HepG2 (cell line): ENCODE data around the gene RASSF4. TPM values are rescaled to one million over a fixed set of nuclear protein-coding genes. Genes with fewer than 3 reads are reported as not detected.

ENCODE experiments used
- CEBPG ChIP-seq: IDR thresholded peaks from 2 replicates; pipeline ENCODE4 v1.6.1; 2016
- DMAP1 ChIP-seq: IDR thresholded peaks from 2 replicates; pipeline ENCODE4 v1.6.1; 2016
- DNMT3B ChIP-seq: conservative IDR thresholded peaks from 2 replicates; pipeline ENCODE4 v1.6.1; 2016; ENCODE audit warnings: missing biosample characterization, control low read depth
- GATAD2A ChIP-seq: IDR thresholded peaks from 2 replicates; pipeline ENCODE4 v1.6.1; 2016
- HCFC1 ChIP-seq: fragments of 150-350 bp; IDR thresholded peaks from 2 replicates; pipeline ENCODE4 v1.6.1; 2014; ENCODE audit warnings: low read depth, low read length
- HOXD1 ChIP-seq: sonication (generic); formaldehyde crosslinking; IDR thresholded peaks from 2 replicates; pipeline ENCODE4 v1.5.0; 2020; ENCODE audit warnings: missing genetic modification reagents
- KAT8 ChIP-seq: IDR thresholded peaks from 2 replicates; pipeline ENCODE4 v1.6.1; 2016; ENCODE audit warnings: missing genetic modification reagents, missing compliant biosample characterization
- KDM5A ChIP-seq: fragments of 200-600 bp; sonication (generic); IDR thresholded peaks from 2 replicates; pipeline ENCODE4 v1.7.0; 2018; ENCODE audit warnings: antibody characterized with exemption, mild to moderate bottlenecking, low read length, borderline replicate concordance
- MTA1 ChIP-seq: sonication (generic); formaldehyde crosslinking; IDR thresholded peaks from 2 replicates; pipeline ENCODE4 v1.4.0; 2020; ENCODE audit warnings: missing genetic modification reagents, mild to moderate bottlenecking, borderline replicate concordance
- PRMT3 ChIP-seq: sonication (generic); formaldehyde crosslinking; IDR thresholded peaks from 2 replicates; pipeline ENCODE4 v1.8.1; 2022; ENCODE audit warnings: low read depth, mild to moderate bottlenecking, moderate library complexity, missing genetic modification reagents, borderline replicate concordance
- RXRB ChIP-seq: IDR thresholded peaks from 2 replicates; pipeline ENCODE4 v1.6.1; 2016; ENCODE audit warnings: borderline replicate concordance, missing genetic modification reagents, missing compliant biosample characterization
- TEAD2 ChIP-seq: sonication (generic); formaldehyde crosslinking; IDR thresholded peaks from 2 replicates; pipeline ENCODE4 v1.9.0; 2021; ENCODE audit warnings: missing genetic modification reagents
- ZEB1 ChIP-seq: IDR thresholded peaks from 2 replicates; pipeline ENCODE4 v1.6.1; 2012; ENCODE audit warnings: mild to moderate bottlenecking, low read depth, inconsistent platforms; ENCODE audit not compliant: insufficient replicate concordance
- ZNF33A ChIP-seq: sonication (generic); formaldehyde crosslinking; IDR thresholded peaks from 2 replicates; pipeline ENCODE4 v1.5.1; 2020; ENCODE audit warnings: missing genetic modification reagents, mild to moderate bottlenecking, moderate library complexity, borderline replicate concordance
- ZNF556 ChIP-seq: sonication (generic); formaldehyde crosslinking; IDR thresholded peaks from 2 replicates; pipeline ENCODE4 v1.4.0; 2020; ENCODE audit warnings: mild to moderate bottlenecking, missing genetic modification reagents, borderline replicate concordance
- polyA plus RNA-seq, 8 experiments: library from polyadenylated mRNA; depleted of rRNA in 3 of 8; stranded (reverse) in 7 of 8; unstranded in 1 of 8; fragments of >200 nt; fragmentation: Illumina TruSeq in 4 of 8; extraction: Trizol in 4 of 8; gene quantifications; 2 replicates each; pipeline versions ENCODE4 v1.2.1 to v1.2.3, GENCODE V29; 2011 to 2016; ENCODE audit warnings: low read depth in 4 of 8, missing spikeins in 1 of 8, mixed read lengths in 1 of 8; ENCODE audit not compliant: insufficient read depth in 1 of 8
- total RNA-seq, 5 experiments: library from RNA; depleted of rRNA; stranded (reverse); fragments of >200 nt; fragmentation: Illumina TruSeq; extraction: Trizol; gene quantifications; 2 replicates each; pipeline ENCODE4 v1.2.3, GENCODE V29; 2016; ENCODE audit warnings: low read depth in 1 of 5
- TF ChIP-seq, protein P1 (sequence below): sonication (generic); formaldehyde crosslinking; IDR thresholded peaks from 2 replicates; pipeline ENCODE4 v1.5.1; 2020; ENCODE audit warnings: mild to moderate bottlenecking, missing genetic modification reagents, borderline replicate concordance
- TF ChIP-seq, protein P2 (sequence below): sonication (generic); formaldehyde crosslinking; IDR thresholded peaks from 2 replicates; pipeline ENCODE4 v1.4.0; 2020; ENCODE audit warnings: missing genetic modification reagents, borderline replicate concordance
- TF ChIP-seq, protein P3 (sequence below): IDR thresholded peaks from 2 replicates; pipeline ENCODE4 v1.6.1; 2016; ENCODE audit warnings: mild to moderate bottlenecking

The RASSF4 gene
- total and polyA plus RNA-seq, 2 of the 13 experiments (the other 11 are each of a cell fraction or from before 2014, with no cell fraction given): 34.0 to 51.7 TPM

DNA sequence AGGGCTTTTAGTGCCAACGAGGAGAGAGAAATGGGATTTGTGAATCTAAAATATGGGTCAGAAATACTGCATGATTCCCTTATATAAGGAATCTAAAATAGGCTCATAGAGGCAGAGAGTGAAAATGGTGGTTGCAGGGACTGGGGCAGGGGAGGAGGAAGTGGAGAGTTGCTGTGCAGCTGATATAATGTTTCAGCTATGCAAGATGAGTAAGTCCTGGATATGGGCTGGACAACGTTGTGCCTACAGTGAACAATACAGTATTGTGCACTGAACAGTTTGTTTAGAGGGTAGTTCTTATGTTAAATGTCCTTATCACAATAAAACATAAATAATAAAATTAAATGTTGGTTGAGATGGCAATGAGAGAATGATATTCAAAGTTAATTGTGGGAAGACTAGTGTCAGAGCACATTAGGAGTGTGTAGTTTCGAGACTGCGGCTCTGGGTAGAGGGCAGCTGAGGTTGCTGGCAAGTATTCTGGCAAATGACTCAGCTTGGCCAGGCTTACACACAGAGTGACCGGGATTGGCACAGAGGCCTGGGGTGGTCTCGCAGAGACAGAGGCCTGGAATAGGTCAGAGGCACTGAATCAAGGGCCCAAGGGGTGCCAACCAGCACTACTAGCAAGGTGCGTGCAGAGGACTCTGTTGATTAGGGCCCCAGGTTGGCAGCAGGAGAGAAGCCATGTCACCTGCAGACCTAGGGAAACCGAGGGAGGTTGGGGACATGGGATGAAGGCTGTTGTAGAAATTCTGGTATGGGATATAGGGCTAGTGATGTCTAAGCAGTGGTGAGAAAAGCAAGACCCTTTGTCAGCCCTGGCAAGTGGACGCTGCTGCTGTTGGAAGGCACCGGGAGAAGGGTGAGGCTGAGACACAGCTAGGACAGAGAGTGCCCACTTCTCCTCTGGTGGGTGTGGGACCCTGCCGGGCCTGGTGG, 21.8 kb downstream of the RASSF4 start (continued):
- TF ChIP-seq TEAD2 (CRISPR knock-in tag) (no peak), DMAP1 (CRISPR knock-in tag) (no peak), HOXD1 (no peak), ZEB1 (no peak), DNMT3B (CRISPR knock-in tag) (no peak), KAT8 (CRISPR knock-in tag) (no peak), RXRB (CRISPR knock-in tag) (no peak), HCFC1 (no peak), CEBPG (CRISPR knock-in tag) (no peak), MTA1 (CRISPR knock-in tag) (peak; percentile 10; the same call in 1 of the 2 replicates), KDM5A (no peak), ZNF556 (CRISPR knock-in tag) (peak; percentile 74; the same call in 1 of the 2 replicates), GATAD2A (CRISPR knock-in tag) (no peak), ZNF33A (no peak), PRMT3 (no peak)
- TF ChIP-seq, protein P1, sequence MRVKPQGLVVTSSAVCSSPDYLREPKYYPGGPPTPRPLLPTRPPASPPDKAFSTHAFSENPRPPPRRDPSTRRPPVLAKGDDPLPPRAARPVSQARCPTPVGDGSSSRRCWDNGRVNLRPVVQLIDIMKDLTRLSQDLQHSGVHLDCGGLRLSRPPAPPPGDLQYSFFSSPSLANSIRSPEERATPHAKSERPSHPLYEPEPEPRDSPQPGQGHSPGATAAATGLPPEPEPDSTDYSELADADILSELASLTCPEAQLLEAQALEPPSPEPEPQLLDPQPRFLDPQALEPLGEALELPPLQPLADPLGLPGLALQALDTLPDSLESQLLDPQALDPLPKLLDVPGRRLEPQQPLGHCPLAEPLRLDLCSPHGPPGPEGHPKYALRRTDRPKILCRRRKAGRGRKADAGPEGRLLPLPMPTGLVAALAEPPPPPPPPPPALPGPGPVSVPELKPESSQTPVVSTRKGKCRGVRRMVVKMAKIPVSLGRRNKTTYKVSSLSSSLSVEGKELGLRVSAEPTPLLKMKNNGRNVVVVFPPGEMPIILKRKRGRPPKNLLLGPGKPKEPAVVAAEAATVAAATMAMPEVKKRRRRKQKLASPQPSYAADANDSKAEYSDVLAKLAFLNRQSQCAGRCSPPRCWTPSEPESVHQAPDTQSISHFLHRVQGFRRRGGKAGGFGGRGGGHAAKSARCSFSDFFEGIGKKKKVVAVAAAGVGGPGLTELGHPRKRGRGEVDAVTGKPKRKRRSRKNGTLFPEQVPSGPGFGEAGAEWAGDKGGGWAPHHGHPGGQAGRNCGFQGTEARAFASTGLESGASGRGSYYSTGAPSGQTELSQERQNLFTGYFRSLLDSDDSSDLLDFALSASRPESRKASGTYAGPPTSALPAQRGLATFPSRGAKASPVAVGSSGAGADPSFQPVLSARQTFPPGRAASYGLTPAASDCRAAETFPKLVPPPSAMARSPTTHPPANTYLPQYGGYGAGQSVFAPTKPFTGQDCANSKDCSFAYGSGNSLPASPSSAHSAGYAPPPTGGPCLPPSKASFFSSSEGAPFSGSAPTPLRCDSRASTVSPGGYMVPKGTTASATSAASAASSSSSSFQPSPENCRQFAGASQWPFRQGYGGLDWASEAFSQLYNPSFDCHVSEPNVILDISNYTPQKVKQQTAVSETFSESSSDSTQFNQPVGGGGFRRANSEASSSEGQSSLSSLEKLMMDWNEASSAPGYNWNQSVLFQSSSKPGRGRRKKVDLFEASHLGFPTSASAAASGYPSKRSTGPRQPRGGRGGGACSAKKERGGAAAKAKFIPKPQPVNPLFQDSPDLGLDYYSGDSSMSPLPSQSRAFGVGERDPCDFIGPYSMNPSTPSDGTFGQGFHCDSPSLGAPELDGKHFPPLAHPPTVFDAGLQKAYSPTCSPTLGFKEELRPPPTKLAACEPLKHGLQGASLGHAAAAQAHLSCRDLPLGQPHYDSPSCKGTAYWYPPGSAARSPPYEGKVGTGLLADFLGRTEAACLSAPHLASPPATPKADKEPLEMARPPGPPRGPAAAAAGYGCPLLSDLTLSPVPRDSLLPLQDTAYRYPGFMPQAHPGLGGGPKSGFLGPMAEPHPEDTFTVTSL (CRISPR knock-in tag): peak; percentile 59; the same call in 1 of the 2 replicates
- TF ChIP-seq, protein P2, sequence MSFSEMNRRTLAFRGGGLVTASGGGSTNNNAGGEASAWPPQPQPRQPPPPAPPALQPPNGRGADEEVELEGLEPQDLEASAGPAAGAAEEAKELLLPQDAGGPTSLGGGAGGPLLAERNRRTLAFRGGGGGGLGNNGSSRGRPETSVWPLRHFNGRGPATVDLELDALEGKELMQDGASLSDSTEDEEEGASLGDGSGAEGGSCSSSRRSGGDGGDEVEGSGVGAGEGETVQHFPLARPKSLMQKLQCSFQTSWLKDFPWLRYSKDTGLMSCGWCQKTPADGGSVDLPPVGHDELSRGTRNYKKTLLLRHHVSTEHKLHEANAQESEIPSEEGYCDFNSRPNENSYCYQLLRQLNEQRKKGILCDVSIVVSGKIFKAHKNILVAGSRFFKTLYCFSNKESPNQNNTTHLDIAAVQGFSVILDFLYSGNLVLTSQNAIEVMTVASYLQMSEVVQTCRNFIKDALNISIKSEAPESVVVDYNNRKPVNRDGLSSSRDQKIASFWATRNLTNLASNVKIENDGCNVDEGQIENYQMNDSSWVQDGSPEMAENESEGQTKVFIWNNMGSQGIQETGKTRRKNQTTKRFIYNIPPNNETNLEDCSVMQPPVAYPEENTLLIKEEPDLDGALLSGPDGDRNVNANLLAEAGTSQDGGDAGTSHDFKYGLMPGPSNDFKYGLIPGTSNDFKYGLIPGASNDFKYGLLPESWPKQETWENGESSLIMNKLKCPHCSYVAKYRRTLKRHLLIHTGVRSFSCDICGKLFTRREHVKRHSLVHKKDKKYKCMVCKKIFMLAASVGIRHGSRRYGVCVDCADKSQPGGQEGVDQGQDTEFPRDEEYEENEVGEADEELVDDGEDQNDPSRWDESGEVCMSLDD (CRISPR knock-in tag): no peak; the same call in 1 of the 2 replicates
- TF ChIP-seq, protein P3, sequence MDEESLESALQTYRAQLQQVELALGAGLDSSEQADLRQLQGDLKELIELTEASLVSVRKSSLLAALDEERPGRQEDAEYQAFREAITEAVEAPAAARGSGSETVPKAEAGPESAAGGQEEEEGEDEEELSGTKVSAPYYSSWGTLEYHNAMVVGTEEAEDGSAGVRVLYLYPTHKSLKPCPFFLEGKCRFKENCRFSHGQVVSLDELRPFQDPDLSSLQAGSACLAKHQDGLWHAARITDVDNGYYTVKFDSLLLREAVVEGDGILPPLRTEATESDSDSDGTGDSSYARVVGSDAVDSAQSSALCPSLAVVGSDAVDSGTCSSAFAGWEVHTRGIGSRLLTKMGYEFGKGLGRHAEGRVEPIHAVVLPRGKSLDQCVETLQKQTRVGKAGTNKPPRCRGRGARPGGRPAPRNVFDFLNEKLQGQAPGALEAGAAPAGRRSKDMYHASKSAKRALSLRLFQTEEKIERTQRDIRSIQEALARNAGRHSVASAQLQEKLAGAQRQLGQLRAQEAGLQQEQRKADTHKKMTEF: peak; percentile 3; the same call in 1 of the 2 replicates
